ENCODE results near the gene PACS2. TPM values are rescaled to one million over a fixed set of nuclear protein-coding genes. Genes with fewer than 3 reads are reported as not detected.
"Not testable (repeated sequence)": the region's sequence is repeated elsewhere in the genome, so short reads cannot be mapped to it uniquely, and the experiment has no call there.

Gene PACS2
- total and polyA plus RNA-seq, 2 donors, result 43.8 to 67.9 TPM

GRCh38 chr14:105358140-105358846, 43.7 kb downstream of the PACS2 start:
- no peak for DNase-seq (ENCODE audit: extremely low spot score)
- Histone ChIP-seq H3K36me3 (ENCODE audit: insufficient read depth) (no peaks in the 10 kb centered on the region), H3K4me1 (ENCODE audit: insufficient read depth) (no peaks in the 10 kb centered on the region), H3K27ac (ENCODE audit: low read depth) (no peak overlapping the region), H3K4me3 (ENCODE audit: low read depth, low read length) (no peak overlapping the region)
- 95% methylated on average over 25 of the region's 25 CpGs for WGBS

- 94% methylated on average over 16 of the region's 16 CpGs for WGBS
Observed at GRCh38 chr14:105358943-105359342, 44.4 kb downstream of the PACS2 start.

GRCh38 chr14:105361412-105361811, 46.9 kb downstream of the PACS2 start:
- not testable (repeated sequence) for H3K4me1 ChIP-seq (ENCODE audit: insufficient read depth); H3K4me3 ChIP-seq (ENCODE audit: low read depth, low read length); H3K36me3 ChIP-seq (ENCODE audit: insufficient read depth); DNase-seq (ENCODE audit: extremely low spot score); H3K27ac ChIP-seq (ENCODE audit: low read depth)
- 98% methylated on average over 10 of the region's 10 CpGs for WGBS

More at GRCh38 chr14:105358943-105359342, 44.4 kb downstream of the PACS2 start:
- no peak overlapping the region for H3K27ac ChIP-seq (ENCODE audit: low read depth)
- no peak overlapping the region for H3K4me3 ChIP-seq (ENCODE audit: low read depth, low read length)
- no peaks in the 10 kb centered on the region for H3K36me3 ChIP-seq (ENCODE audit: insufficient read depth)
- H3K4me1 ChIP-seq (ENCODE audit: insufficient read depth), result no peaks in the 10 kb centered on the region
- no peak for DNase-seq (ENCODE audit: extremely low spot score)

- Histone ChIP-seq H3K4me3 (ENCODE audit: low read depth, low read length) (no peak overlapping the region), H3K27ac (ENCODE audit: low read depth) (no peak overlapping the region), H3K36me3 (ENCODE audit: insufficient read depth) (peaks cover 2% of the 10 kb centered on the region), H3K4me1 (ENCODE audit: insufficient read depth) (no peaks in the 10 kb centered on the region)
- DNase-seq (ENCODE audit: extremely low spot score), result no peak
- WGBS, result 8% methylated on average over 58 of the region's 58 CpGs
Observed at GRCh38 chr14:105363847-105364708, 49.5 kb downstream of the PACS2 start.

GRCh38 chr14:105365101-105365500, 50.6 kb downstream of the PACS2 start:
- no peak overlapping the region for H3K27ac ChIP-seq (ENCODE audit: low read depth)
- H3K4me3 ChIP-seq (ENCODE audit: low read depth, low read length), result no peak overlapping the region
- 94% methylated on average over 11 of the region's 11 CpGs for WGBS
- H3K36me3 ChIP-seq (ENCODE audit: insufficient read depth), result peaks cover 3% of the 10 kb centered on the region
- H3K4me1 ChIP-seq (ENCODE audit: insufficient read depth), result no peaks in the 10 kb centered on the region
- DNase-seq (ENCODE audit: extremely low spot score), result no peak

GRCh38 chr14:105365681-105366080, 51.1 kb downstream of the PACS2 start:
- no peak overlapping the region for H3K4me3 ChIP-seq (ENCODE audit: low read depth, low read length)
- no peaks in the 10 kb centered on the region for H3K4me1 ChIP-seq (ENCODE audit: insufficient read depth)
- DNase-seq (ENCODE audit: extremely low spot score), result no peak
- no peak overlapping the region for H3K27ac ChIP-seq (ENCODE audit: low read depth)
- 97% methylated on average over 12 of the region's 12 CpGs for WGBS
- peaks cover 3% of the 10 kb centered on the region for H3K36me3 ChIP-seq (ENCODE audit: insufficient read depth)

- Histone ChIP-seq H3K4me3 (ENCODE audit: low read depth, low read length) (no peak overlapping the region), H3K4me1 (ENCODE audit: insufficient read depth) (no peaks in the 10 kb centered on the region), H3K27ac (ENCODE audit: low read depth) (no peak overlapping the region), H3K36me3 (ENCODE audit: insufficient read depth) (peaks cover 3% of the 10 kb centered on the region)
- WGBS, result 92% methylated on average over 23 of the region's 23 CpGs
- no peak for DNase-seq (ENCODE audit: extremely low spot score)
Observed at GRCh38 chr14:105366386-105367074, 52.0 kb downstream of the PACS2 start.

GRCh38 chr14:105367116-105368031, 52.8 kb downstream of the PACS2 start:
- 93% methylated on average over 34 of the region's 34 CpGs for WGBS
- peaks cover 3% of the 10 kb centered on the region for H3K36me3 ChIP-seq (ENCODE audit: insufficient read depth)
- no peak overlapping the region for H3K4me3 ChIP-seq (ENCODE audit: low read depth, low read length)
- no peaks in the 10 kb centered on the region for H3K4me1 ChIP-seq (ENCODE audit: insufficient read depth)
- no peak overlapping the region for H3K27ac ChIP-seq (ENCODE audit: low read depth)
- no peak for DNase-seq (ENCODE audit: extremely low spot score)

- Histone ChIP-seq H3K4me1 (ENCODE audit: insufficient read depth) (no peaks in the 10 kb centered on the region), H3K4me3 (ENCODE audit: low read depth, low read length) (no peak overlapping the region), H3K27ac (ENCODE audit: low read depth) (no peak overlapping the region), H3K36me3 (ENCODE audit: insufficient read depth) (peaks cover 3% of the 10 kb centered on the region)
- DNase-seq (ENCODE audit: extremely low spot score), result no peak
- WGBS, result 93% methylated on average over 20 of the region's 20 CpGs
Observed at GRCh38 chr14:105368032-105368417, 53.5 kb downstream of the PACS2 start.

- no peak for DNase-seq (ENCODE audit: extremely low spot score)
- peaks cover 3% of the 10 kb centered on the region for H3K36me3 ChIP-seq (ENCODE audit: insufficient read depth)
- no peaks in the 10 kb centered on the region for H3K4me1 ChIP-seq (ENCODE audit: insufficient read depth)
- WGBS, result 95% methylated on average over 20 of the region's 20 CpGs
- H3K4me3 ChIP-seq (ENCODE audit: low read depth, low read length), result no peak overlapping the region
- H3K27ac ChIP-seq (ENCODE audit: low read depth), result no peak overlapping the region
Observed at GRCh38 chr14:105368426-105368825, 53.9 kb downstream of the PACS2 start.

- no peak for DNase-seq (ENCODE audit: extremely low spot score)
- peaks cover 3% of the 10 kb centered on the region for H3K36me3 ChIP-seq (ENCODE audit: insufficient read depth)
- no peaks in the 10 kb centered on the region for H3K4me1 ChIP-seq (ENCODE audit: insufficient read depth)
- WGBS, result 94% methylated on average over 29 of the region's 29 CpGs
- no peak overlapping the region for H3K27ac ChIP-seq (ENCODE audit: low read depth)
- H3K4me3 ChIP-seq (ENCODE audit: low read depth, low read length), result no peak overlapping the region
Observed at GRCh38 chr14:105368910-105369652, 54.5 kb downstream of the PACS2 start.

GRCh38 chr14:105369653-105370040, 55.1 kb downstream of the PACS2 start:
- WGBS, result 93% methylated on average over 28 of the region's 28 CpGs
- Histone ChIP-seq H3K4me3 (ENCODE audit: low read depth, low read length) (no peak overlapping the region), H3K27ac (ENCODE audit: low read depth) (no peak overlapping the region), H3K36me3 (ENCODE audit: insufficient read depth) (peaks cover 3% of the 10 kb centered on the region), H3K4me1 (ENCODE audit: insufficient read depth) (no peaks in the 10 kb centered on the region)
- no peak for DNase-seq (ENCODE audit: extremely low spot score)
